Panc1 (cell line): ENCODE data around the gene PARD3. TPM values are rescaled to one million over a fixed set of nuclear protein-coding genes. Genes with fewer than 3 reads are reported as not detected.

Experiments used
- ATAC-seq: fragments of 200-7000 bp; cut with Tn5 transposase; 2 replicates; pipeline ENCODE4 v1.9.1; 2020; ENCODE audit warnings: mild to moderate bottlenecking, moderate library complexity
- BruUV-seq: library from RNA; stranded (reverse); fragments of 400-500 nt; replicated peaks from 2 replicates; lab custom pipeline; 2021; lab: Mats Ljungman, UMichigan
- CTCF ChIA-PET: fragments of 300-600 bp; sonication (Branson Sonifier 250); formaldehyde crosslinking; loops from one replicate; lab custom pipeline; 2022; ENCODE audit warnings: antibody characterized with exemption; lab: Charles Lee
- POLR2A ChIA-PET: fragments of 300-600 bp; sonication (Branson Sonifier 250); formaldehyde crosslinking; loops from one replicate; lab custom pipeline; 2022; ENCODE audit warnings: antibody characterized with exemption; lab: Charles Lee
- DNase-seq: peaks from one replicate; pipeline ENCODE4 v3.0.0-alpha.2; 2010; ENCODE audit warnings: low read depth, low spot score
- H3K27ac ChIP-seq: 2 replicates; pipeline ENCODE4 v1.5.1; 2011; ENCODE audit warnings: mild to moderate bottlenecking, low read length, inconsistent platforms
- H3K27me3 ChIP-seq: fragments of 200-500 bp; sonication (Bioruptor generic); 2 replicates; pipeline ENCODE4 v1.6.0; 2014; ENCODE audit warnings: low read length, inconsistent platforms; ENCODE audit not compliant: control insufficient read depth, insufficient read depth
- H3K36me3 ChIP-seq: fragments of 200-500 bp; sonication (Bioruptor generic); 2 replicates; pipeline ENCODE4 v1.5.1; 2014; ENCODE audit warnings: inconsistent platforms, mild to moderate bottlenecking, low read length, moderate library complexity; ENCODE audit not compliant: control insufficient read depth, insufficient read depth
- H3K4me1 ChIP-seq: 2 replicates; pipeline ENCODE4 v1.5.1; 2011; ENCODE audit warnings: inconsistent platforms, mild to moderate bottlenecking, low read length, moderate library complexity; ENCODE audit not compliant: control insufficient read depth, insufficient read depth
- H3K4me3 ChIP-seq, 2 experiments: 2 replicates each; pipeline ENCODE4 v1.5.1; 2011 to 2012; ENCODE audit warnings: low read depth in 2 of 2, low read length in 2 of 2, mild to moderate bottlenecking in 2 of 2, inconsistent platforms in 1 of 2, moderate library complexity in 1 of 2
- H3K9me3 ChIP-seq: fragments of 200-500 bp; sonication (Bioruptor generic); 2 replicates; pipeline ENCODE4 v1.5.1; 2014; ENCODE audit warnings: low read depth, mild to moderate bottlenecking, inconsistent platforms, low read length, moderate library complexity; ENCODE audit not compliant: control insufficient read depth, insufficient read depth
- POLR2AphosphoS5 ChIP-seq: IDR thresholded peaks from 2 replicates; pipeline ENCODE4 v1.6.1; 2012; ENCODE audit warnings: mild to moderate bottlenecking, low read depth, low read length, moderate library complexity
- SIN3A ChIP-seq: IDR thresholded peaks from 2 replicates; pipeline ENCODE4 v1.6.1; 2012; ENCODE audit warnings: low read depth, mild to moderate bottlenecking, low read length, moderate library complexity, borderline replicate concordance; ENCODE audit not compliant: insufficient read depth
- TCF7L2 ChIP-seq: IDR thresholded peaks from 2 replicates; pipeline ENCODE4 v1.6.1; 2011; ENCODE audit warnings: mild to moderate bottlenecking, low read depth, low read length, inconsistent platforms
- in situ Hi-C: cut with HindIII; loops from 2 replicates; pipeline ENCODE4 v1.10.0; 2016; ENCODE audit warnings: low sequenced_read_pairs, low pct_unique_long_range_greater_than_20kb
- intact Hi-C: fragments of 100-400 bp; cut with micrococcal nuclease; formaldehyde crosslinking; loops from one replicate; pipeline ENCODE4 v1.10.0; 2022; ENCODE audit not compliant: unreplicated experiment
- total RNA-seq: library from RNA; stranded (reverse); gene quantifications from one replicate; pipeline ENCODE4 v1.2.1, GENCODE V29; 2021; ENCODE audit not compliant: unreplicated experiment
- TF ChIP-seq, protein P1 (sequence below): fragments of 450-650 bp; IDR thresholded peaks from 2 replicates; pipeline ENCODE4 v1.5.1; 2017; ENCODE audit warnings: mild to moderate bottlenecking
- TF ChIP-seq, protein P2 (sequence below), 2 experiments: IDR thresholded peaks; 2 replicates each; pipeline ENCODE4 v1.6.1; 2011 to 2012; ENCODE audit warnings: low read depth in 2 of 2, control low read depth in 1 of 2, low read length in 1 of 2, mild to moderate bottlenecking in 1 of 2, moderate library complexity in 1 of 2; ENCODE audit not compliant: insufficient read depth in 1 of 2

PARD3 gene
- total RNA-seq, 1 experiment from 2014 or later, result 29.8 TPM

DNA sequence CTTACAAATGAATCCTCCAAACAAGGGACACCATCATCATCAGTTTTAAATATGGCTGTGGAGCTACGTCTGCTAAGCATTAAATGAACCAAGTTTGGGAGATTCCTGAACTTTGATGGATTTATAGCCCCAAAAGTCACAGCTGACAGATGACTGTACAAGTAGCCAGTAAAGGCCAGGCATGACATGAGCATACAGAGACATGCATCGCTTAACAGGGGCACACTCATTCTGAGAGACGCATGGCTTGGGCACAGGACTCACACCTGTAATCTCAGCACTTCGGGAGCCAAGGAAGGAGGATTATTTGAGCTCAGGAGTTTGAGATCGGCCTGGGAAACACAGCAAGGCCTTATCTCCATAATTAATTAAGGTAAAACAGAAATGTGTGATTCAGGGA is 166.2 kb downstream of the PARD3 start:
- H3K9me3 ChIP-seq, result no peaks in the 10 kb centered on the region

DNA sequence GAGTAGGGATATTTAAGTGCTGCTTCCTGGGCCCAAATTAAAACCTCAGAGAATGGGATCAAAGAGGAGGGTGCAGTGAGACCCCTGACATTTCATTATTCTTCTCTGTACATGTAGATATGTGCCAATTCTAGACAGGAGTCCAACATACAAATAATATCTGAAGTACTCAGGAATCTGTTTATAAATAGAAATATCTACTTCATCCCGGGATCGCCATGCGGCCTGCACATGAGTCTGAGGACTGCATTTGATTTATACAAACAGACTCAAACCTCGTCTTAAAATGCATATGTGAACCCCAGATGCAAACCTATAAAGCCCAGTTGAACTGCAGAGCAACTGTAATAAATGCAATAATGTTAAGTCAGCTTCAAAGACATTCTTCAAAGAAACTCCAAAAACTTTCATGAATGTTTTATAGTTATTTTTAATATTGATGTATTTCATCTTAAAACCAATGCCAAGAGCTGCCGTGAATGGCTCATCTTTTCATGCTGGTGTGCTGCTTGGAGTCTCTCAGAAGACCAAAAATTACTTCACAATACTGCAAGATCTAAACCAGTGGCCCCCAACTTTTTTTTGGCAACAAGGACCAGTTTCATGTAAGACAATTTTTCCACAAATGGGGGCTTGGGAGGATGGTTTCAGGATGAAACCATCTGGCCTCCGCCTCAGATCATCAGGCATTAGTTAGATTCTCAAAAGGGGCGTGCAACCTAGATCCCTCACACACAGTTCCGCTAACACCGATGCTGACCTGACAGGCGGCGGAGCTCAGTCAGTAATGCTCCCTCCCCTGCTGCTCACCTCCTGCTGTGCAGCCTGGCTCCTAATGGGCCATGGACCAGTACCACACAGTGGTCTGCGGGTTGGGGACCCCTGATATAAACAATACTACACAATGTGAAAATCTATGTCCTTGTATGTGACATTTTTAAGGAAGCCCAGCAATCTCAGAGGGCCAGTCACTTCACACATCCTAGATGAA is 166.9 kb downstream of the PARD3 start:
- TF ChIP-seq POLR2AphosphoS5, result no peak
- TF ChIP-seq, protein P1, sequence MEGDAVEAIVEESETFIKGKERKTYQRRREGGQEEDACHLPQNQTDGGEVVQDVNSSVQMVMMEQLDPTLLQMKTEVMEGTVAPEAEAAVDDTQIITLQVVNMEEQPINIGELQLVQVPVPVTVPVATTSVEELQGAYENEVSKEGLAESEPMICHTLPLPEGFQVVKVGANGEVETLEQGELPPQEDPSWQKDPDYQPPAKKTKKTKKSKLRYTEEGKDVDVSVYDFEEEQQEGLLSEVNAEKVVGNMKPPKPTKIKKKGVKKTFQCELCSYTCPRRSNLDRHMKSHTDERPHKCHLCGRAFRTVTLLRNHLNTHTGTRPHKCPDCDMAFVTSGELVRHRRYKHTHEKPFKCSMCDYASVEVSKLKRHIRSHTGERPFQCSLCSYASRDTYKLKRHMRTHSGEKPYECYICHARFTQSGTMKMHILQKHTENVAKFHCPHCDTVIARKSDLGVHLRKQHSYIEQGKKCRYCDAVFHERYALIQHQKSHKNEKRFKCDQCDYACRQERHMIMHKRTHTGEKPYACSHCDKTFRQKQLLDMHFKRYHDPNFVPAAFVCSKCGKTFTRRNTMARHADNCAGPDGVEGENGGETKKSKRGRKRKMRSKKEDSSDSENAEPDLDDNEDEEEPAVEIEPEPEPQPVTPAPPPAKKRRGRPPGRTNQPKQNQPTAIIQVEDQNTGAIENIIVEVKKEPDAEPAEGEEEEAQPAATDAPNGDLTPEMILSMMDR, result no peak
- TF ChIP-seq TCF7L2, result no peak
- no peak for TF ChIP-seq SIN3A
- TF ChIP-seq, protein P2, sequence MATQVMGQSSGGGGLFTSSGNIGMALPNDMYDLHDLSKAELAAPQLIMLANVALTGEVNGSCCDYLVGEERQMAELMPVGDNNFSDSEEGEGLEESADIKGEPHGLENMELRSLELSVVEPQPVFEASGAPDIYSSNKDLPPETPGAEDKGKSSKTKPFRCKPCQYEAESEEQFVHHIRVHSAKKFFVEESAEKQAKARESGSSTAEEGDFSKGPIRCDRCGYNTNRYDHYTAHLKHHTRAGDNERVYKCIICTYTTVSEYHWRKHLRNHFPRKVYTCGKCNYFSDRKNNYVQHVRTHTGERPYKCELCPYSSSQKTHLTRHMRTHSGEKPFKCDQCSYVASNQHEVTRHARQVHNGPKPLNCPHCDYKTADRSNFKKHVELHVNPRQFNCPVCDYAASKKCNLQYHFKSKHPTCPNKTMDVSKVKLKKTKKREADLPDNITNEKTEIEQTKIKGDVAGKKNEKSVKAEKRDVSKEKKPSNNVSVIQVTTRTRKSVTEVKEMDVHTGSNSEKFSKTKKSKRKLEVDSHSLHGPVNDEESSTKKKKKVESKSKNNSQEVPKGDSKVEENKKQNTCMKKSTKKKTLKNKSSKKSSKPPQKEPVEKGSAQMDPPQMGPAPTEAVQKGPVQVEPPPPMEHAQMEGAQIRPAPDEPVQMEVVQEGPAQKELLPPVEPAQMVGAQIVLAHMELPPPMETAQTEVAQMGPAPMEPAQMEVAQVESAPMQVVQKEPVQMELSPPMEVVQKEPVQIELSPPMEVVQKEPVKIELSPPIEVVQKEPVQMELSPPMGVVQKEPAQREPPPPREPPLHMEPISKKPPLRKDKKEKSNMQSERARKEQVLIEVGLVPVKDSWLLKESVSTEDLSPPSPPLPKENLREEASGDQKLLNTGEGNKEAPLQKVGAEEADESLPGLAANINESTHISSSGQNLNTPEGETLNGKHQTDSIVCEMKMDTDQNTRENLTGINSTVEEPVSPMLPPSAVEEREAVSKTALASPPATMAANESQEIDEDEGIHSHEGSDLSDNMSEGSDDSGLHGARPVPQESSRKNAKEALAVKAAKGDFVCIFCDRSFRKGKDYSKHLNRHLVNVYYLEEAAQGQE (IDR thresholded peaks at IDR 0.05; ENCODE audit: insufficient read depth in 1 of 2, low read depth in 2 of 2, low read length in 1 of 2), result no peak
- H3K36me3 ChIP-seq, result no peaks in the 10 kb centered on the region
- DNase-seq (no peak), ATAC-seq (no peak)
- intact Hi-C loops (no loop called here), in situ Hi-C loops (no loop called here)
- POLR2A ChIA-PET, result interaction anchor here (0.6 kb wide), 1 partner anchor 11 kb away, joined by 3 read pairs; no protein-coding TSS in a partner anchor
- H3K4me3 ChIP-seq, result no peak overlapping the region
- no peak overlapping the region for H3K27ac ChIP-seq
- BruUV-seq, result no TSS peak
- no peaks in the 10 kb centered on the region for H3K4me1 ChIP-seq
- H3K27me3 ChIP-seq, result no peaks in the 10 kb centered on the region
- CTCF ChIA-PET, result no interaction called here
- H3K9me3 ChIP-seq, result no peaks in the 10 kb centered on the region

More for the DNA sequence above, 166.2 kb downstream of the PARD3 start:
- TF ChIP-seq, protein P1, result no peak
- no peak for TF ChIP-seq TCF7L2
- TF ChIP-seq SIN3A, result no peak
- no peak for TF ChIP-seq POLR2AphosphoS5
- TF ChIP-seq, protein P2 (IDR thresholded peaks at IDR 0.05; ENCODE audit: insufficient read depth in 1 of 2, low read depth in 2 of 2, low read length in 1 of 2), result no peak
- no peaks in the 10 kb centered on the region for H3K36me3 ChIP-seq
- BruUV-seq, result no TSS peak
- ATAC-seq (no peak), DNase-seq (no peak)
- ChIA-PET POLR2A (no interaction called here), CTCF (no interaction called here)
- intact Hi-C loops (no loop called here), in situ Hi-C loops (no loop called here)
- H3K27me3 ChIP-seq, result no peaks in the 10 kb centered on the region
- H3K4me1 ChIP-seq, result no peaks in the 10 kb centered on the region
- no peak overlapping the region for H3K27ac ChIP-seq
- no peak overlapping the region for H3K4me3 ChIP-seq
